Vagina (tissue), 2 donors: ENCODE data around the gene P2RX7.

Experiments
- POLR2A ChIP-seq, 2 donors: fragments of 450-650 bp; IDR thresholded peaks; one replicate each; pipeline ENCODE4 v1.6.1; 2017; ENCODE audit warnings: antibody characterized with exemption in 2 of 2, mild to moderate bottlenecking in 2 of 2, moderate library complexity in 2 of 2
- POLR2AphosphoS5 ChIP-seq, 2 donors: sonication (generic); formaldehyde crosslinking; IDR thresholded peaks; one replicate each; pipeline ENCODE4 v1.9.0; 2017; ENCODE audit warnings: antibody characterized with exemption in 2 of 2, mild to moderate bottlenecking in 2 of 2, low read depth in 1 of 2; ENCODE audit not compliant: insufficient read depth in 1 of 2

GRCh38 chr12:121187501-121187900, 54.8 kb downstream of the P2RX7 start:
- TF ChIP-seq POLR2AphosphoS5 (IDR thresholded peaks at IDR 0.05; ENCODE audit: insufficient read depth in 1 of 2, low read depth in 1 of 2) (no peak), POLR2A (IDR thresholded peaks at IDR 0.05) (no peak)
